Fibroblast of gingiva (primary cell): ENCODE results near the gene LBH.

Experiments
- DNase-seq: peaks from one replicate; pipeline ENCODE4 v3.0.0-alpha.2; 2011; ENCODE audit warnings: low read depth

Gene LBH

DNA sequence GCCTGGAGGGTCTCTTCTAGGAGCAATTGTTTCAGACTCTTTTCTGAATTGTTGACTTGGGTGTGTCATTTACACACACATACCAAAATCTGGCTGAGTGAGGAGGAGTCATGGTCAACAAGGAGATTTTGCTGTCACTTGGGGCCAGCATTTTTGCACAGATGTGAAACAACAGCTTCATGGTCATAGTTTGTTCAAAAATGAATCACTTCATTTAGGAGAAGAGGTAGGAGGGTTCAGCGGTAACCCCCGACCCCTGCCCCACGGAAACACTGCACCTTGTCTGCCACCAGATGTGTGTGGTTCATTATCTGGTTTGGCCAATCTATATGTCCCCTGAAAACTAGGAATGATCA is 42.2 kb downstream of the LBH start:
- no peak for DNase-seq

DNA sequence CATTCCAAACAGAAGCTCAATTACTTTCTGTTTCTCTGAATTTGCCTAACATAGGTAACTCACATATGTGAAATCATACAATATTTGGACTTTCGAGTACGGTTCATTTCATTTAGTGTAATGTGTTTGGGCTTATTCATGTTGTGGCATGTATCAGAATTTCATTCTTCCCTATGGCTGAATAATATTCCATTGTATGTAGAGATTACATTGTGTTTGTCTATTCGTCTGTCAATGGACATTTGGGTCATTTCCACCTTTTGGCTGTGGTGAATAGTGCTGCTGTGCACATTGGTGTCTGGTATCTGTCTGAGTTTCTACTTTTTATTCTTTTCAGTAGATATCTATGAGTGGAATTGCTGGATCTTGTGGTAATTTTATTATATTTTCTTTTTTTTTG is 43.9 kb downstream of the LBH start:
- DNase-seq, result no peak

DNA sequence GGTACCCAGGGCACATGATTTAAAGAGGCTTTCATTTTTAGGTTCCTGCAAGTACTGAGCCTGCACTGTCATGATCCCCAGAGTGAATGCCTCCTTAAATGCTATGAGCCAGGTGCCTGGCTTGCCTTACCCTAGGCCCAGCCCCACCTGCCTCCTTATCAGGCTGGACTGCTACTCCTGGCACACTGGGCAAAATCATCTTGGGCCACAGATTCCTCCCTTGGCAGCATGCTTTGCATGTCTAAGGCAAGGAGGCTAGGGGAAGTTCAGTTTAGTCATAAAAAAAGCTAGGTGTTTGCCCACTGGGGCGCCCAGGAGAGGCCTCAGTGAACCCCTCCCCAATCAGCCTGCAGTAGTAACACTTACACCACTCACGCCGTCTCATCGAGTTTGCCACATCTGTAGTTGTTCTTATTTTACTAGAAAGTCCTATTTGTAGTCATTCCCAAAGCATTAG is 45.1 kb downstream of the LBH start:
- no peak for DNase-seq

DNA sequence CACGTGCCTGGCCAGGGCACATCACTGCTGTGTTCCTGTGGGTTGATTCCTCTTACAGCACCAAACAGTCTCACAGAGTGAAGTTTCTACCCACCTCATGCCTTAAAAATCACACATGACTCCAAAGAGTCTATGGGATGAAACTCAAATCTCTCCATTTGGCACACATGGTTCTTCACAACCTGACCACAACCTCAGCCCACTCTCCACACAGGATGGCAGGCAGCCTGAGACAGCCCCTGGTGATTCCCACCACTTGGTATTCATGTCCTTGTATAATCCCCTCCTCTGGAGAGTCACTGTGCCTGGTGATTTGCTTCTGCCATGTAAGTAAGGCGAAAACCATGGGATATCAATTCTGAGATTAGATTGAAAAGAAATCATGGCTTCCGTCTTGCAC is 46.2 kb downstream of the LBH start:
- DNase-seq, result no peak

DNA sequence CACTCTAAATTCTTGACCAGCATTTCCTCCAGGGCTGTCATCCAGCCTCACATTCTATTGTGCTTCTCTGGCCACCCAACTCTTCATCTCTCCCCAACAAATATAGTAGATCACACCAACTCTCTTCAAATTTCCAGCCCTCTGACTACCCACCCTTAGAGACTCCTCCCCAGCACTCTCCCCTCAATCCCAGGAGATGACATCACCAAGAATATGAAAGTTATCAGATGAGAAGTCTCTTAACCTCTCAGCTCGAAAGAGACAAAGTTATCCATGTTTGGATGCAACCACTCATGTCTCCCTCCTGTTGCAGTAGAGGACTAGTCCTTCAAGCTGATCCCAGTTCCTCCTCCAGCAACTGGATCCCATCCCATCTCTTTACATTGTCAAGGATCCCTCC is 47.1 kb downstream of the LBH start:
- DNase-seq, result no peak

DNA sequence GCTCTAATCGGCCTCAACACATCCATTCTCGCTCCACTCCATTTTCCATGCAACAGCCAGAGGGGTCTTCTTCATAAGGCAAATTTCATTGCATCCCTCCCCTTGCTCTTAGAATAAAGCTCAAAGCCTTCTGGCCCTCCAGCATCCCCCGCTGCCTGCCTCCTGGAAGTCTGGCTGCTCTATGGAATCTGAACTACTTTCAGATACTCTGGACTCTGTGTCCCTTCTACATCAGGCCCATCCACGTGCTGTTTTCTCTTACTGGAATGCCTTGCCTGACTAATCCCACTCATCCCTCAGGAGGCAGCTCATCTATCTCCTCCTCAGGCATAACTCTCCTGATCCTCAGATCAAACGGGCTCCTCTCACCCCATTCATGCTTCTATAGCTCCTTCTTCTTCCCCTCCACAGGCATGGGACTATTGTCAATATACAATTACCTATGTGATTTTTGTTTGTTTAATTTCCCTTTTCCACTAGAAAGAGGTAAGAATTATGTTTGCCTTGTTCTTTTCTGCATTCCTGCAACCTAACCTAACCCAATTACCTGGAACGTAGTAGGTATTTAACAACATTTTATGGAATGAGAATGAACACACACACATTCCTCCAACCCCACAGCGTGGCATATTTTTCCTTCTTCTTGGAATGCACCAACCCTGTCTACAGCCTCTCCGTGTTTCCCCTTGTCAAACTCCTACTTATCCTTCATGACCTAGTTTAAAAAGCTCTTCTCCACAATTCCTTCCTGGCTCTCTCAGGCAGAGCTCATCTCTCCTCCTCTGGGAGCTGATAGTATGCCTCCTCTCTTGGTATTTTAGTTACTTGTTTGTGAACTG is 49.5 kb downstream of the LBH start:
- no peak for DNase-seq

DNA sequence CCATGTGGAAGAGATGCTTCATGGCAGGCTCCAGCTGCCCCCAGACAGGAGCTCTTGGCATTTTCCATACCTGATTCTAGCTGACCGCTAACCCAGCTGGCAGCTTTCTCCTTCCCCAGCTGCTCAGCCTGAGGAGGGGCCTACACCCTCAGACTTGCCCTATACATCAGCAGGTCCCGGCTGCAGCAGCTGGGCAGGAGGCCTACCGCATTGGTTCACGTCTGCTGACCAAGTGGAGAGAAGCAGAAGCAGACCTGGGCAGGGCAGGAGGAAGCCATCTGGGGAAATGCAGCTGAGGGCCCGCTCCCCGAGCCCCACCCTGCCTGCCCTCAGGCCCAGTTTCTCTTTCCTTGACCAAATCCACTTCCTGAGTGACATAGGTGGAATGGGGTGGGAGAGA is 50.7 kb downstream of the LBH start:
- DNase-seq, result no peak

DNA sequence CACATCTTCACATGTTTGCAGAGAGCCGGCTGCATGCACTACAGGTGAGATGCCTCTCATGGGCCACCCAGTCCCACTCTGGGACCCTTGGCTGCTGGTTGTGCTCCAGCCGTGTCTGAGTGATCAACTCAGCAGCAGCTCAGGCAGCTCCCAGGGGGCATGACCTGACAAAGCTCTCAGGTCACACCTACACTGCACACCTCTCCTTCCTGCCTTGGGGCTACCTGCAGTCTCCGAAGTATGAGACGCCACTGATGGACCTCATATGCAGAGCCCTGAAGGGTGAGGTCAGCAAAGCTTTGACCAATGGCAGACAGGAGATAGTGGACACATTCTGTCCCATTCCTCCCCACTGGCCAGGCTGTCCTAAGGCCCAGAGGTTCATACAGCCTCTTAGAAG is 51.4 kb downstream of the LBH start:
- no peak for DNase-seq

DNA sequence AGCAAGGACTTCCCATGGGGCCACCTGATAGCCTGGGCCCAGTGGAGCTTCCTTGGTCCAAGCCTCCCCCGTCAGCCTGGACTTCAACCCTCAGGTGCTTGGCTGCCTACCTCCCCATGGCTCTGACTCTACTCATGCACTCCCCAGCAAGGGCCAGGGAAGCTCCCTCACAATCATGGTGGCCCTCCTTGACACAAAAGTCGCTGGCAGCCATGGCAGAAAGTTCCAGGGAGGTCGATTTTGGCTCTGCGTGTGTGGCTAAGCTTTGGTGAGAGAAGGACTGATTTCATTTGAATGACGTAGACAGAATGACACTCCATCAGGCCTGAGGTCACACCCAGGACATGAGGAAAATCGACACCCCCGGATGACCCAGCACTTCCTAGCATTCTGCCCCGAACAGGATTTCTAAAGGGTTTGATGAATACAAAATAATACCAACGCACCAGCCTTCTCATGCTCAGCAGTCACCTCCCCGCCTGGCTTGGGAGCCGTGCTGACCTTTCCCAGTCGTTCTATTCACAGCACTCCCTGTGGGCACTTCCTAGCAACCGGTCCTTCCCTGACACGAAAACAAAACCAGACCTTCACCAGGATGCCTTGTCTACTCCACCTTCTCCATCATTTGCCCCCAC is 52.7 kb downstream of the LBH start:
- DNase-seq, result no peak

DNA sequence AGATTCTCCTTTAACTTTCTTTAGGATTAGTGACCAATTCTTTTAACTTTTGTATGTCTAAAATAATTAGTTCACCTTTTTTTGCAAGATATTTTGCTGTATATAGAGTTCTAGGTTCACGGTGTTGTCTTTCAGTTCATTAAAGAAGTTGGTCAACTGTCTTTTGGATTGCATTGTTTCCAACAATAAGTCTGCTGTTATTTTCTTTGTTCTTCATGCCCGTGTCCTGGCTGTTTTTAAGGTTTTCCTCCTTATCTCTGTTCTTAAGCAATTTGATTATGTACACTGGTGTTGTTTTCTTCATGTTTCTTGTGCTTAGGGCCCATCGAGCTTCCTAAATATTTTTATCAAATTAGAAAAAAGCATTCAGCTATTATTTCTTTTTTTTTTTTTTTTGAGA is 54.4 kb downstream of the LBH start:
- no peak for DNase-seq

DNA sequence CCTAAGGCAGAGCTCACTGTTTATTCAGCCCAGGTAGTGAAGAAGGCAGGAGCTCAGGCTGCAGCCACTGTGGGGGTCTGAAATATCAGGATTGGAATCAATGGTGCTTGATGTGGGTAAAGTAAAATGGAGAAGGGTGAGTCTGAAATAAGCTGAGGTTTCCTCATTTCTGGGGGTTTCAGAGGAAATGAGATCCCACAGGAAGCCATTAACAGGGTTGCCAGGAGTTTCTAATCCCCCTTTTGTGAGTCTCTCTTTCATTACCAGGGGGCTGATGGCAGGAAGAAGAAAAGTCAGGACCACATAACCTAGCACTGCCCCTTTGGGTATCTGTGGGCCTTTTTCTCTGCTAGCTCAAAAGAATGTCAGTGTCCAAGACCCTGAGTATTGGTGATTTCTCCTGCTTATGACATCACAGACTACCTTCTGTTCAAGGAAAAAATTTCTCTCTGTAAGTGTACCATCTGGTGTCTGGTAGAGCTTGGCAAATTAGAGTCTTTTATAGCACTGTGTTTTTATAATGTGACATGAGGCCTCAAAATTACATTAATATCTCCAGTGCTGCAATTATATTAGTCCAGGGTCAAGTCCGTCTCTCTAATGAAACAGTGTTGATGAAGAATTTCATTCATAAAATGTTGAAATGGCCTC is 56.0 kb downstream of the LBH start:
- DNase-seq, result no peak

DNA sequence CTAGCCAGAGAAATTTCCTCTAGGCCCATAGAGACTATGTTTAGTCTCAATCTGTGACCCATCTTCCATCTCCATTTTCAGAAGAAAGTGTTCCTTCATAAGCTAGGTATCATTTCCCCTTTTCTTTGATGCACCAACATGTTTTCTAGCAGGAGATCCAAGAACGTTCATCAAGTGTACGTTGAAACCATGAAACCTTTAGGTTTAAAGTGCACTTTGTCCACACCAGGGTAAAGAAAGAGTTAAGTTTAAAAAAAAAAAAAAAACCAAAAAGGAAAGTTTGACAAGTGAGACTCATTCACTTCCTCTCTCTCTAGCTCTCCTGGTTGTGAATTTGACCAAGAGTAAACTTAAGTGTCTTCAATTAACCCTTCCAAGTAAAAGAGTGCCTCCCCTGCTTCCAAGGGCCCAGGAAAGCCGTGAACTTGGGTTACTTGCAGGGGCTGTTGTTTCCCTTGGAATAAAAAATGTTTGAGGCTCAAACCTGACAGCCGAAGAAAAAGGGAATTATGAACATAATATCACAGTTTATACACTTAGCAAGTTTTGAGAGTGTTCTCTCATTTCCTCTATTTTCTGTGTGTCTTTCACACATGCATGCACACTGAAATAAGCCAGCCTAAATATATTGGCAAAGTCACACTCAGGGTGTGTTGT is 56.7 kb downstream of the LBH start:
- DNase-seq, result no peak

DNA sequence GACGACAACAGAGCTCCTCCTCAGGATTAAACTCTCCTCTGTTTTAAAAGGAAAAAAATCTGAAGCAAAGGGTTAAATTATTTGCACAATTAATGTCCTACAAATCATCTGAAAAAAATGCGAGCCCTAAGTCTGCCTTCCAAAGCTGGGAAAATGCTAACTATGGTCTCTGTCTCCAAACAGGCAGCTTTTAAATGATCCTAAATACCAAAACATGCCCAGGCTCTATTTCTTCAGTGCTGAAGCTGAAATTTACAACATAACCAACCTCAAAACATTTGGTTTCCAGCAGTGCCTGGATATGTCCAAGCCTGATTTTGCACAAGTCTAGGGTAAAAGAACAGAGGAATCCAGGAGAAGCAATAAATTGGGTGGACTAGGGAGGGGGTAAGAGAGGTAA is 57.2 kb downstream of the LBH start:
- DNase-seq, result no peak

DNA sequence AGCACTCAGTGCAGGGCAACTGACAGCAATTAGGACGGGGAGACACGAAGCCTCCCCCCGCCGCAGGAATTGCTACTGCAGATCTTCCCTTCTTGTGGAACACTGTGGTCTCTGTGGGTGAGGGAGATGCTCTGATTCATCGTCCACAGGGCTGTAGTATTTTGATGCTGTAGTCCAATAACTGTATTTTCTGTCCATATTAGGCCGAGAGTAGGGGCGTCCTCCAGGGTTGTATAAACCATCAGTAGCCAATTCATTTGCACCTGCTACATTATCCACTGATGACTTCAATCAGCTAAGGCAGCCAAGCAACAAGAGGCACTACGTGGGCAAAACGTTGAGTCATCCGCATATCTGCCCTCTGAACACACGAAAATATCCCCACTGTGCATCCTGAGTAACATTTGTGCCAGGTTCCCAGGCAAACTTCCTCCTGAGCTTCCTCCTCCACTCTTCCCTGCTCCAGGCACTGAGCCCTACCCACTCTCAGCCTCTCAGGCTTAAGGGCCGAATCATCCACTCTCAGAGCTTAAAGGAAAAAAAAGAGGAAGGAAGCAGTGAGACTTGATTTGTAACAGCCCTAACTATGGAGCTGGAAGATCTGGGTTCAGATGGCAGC is 62.1 kb downstream of the LBH start:
- DNase-seq, result no peak

DNA sequence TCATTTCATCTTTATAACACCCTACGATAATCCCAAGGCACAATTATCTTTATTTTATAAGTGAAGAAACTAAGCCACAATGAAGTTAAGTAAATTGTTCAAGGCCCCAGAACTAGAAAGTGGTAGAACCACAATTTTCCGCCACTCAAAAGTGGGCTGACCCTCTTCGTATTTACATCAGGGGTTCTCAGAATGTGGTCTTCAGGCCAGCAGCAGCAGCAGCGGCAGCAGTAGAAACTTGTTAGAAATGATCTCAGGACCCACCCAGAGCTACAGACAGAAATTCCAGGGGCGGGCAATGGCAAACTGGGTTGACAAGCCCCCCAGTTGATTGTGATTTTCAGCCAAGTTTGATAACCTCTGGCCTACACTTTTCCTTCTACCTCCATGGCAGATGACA is 62.8 kb downstream of the LBH start:
- DNase-seq, result no peak

DNA sequence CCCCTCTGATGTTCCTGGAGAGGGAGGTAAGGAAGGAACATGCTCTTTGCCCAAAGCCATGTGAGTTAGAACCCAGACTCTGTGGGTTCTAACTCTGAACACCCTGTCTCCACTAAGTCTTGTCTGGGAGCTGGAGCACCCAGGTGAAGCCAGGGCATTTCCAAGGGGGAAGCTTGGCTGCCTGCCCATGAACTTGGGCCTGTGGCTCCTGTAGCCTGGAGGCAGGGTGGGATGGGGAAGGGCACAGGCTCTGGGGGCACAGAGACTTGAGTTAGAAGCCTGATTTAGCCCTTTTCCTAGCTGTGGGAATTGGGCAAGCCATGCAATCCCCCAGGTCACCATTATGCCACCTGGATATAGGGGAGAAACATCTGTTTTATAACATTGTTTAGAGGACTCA is 65.2 kb downstream of the LBH start:
- DNase-seq, result no peak

DNA sequence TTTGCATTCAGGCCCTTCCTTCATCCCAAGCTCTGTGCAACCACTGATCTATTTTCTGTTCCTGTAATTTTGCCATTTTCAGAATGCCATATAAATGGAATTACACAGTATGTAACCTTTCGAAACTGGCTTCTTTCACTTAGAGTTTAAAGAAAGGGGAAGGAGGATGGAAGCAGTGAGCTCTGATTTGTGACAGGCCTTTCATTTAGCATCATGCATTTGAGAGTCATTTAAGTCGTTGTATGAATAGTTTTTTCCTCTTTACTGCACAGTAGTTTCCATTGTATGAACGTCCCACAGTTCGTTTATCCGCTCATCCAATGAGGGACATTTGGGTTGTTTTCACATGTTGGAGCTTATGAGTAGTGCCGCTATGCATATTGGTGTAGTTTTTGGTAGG is 67.0 kb downstream of the LBH start:
- DNase-seq, result no peak

DNA sequence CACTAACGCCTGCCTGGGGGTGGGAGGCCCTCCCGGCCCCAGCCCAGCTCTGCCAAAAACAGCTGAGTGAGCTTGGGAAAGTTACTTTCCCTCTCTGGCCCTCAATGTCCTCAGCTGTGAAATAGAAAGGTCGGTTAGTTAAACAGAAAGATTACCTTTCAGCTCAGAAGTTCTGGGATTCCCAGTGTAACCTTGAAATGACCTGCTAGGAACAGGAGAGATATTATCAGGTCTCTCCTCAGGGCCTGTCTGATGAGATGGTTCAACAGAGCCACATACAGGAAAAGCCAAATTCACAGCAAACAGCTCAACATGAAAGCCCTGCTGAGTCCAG is 68.8 kb downstream of the LBH start:
- DNase-seq, result no peak

DNA sequence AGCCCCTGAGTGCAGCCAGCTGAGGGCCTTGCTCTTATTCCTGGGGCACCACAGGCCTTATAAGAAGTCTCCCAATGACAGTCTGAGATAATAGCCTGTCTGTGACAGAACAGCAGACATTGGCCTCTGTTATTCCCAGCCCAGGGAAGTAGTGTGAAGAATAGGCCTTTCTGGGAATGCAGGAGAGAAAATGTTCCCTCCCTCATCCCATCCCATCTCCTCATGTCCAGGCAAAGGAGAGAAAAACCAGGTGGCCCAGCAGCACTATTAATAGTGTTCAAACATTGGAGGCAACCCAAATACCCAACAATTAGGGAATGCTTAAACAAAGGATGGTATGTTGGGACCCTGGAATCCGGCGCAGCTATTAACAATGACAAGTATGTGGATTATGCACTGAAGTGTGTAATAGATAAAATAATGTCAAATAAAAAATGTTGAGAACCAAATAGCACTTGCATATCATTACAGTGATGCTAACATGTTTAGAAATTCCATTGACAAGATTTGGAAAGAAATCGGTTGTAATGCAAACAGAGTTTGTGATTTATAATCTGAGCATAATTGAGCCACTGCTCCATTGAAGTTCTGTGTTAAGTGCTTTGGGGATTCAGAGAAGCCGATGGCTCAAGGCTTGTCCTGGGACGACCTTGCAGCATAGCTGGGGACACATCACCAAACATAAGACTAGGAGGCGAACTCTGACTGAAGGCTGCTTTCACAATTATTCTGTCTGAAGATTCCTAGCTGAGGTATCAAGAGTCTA is 69.3 kb downstream of the LBH start:
- peak; percentile 9 for DNase-seq

DNA sequence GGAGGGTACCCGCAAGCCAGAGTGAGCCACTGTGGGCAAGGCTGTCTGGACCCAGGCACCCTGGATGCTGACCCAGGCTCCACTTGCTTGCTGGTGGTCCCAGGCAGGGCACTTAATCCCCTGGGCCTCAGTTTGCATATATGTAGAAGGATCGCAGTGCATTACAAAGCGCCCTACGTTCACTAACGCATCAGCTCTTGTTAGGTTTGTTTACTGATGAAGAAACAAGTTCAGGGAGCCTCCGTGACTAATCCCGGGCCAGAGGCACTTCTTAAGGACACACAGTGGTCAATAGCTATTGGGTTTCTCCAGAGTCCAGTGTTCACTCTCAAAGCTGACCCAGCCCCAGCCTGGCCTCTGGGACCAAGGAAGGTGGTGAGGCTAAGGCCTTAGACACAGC is 70.2 kb downstream of the LBH start:
- DNase-seq, result no peak

DNA sequence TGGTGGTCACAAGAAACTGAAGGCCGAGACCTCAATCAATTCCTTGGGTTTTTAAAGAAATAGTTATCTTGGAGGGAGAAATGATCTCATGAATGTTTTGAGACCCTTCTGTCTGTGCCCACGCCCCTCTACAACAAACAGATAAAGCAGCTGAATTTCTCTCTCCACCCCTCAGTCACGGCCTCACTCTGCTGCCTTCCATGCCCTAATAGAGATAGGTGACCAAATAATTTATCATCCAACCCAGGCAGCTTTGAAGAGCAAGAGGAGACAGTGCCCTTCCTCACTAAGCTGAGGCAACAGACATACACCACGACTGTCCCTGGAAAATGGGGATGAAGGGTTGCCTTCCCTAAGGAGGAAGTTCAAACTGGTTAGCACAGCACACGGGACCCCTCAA is 71.2 kb downstream of the LBH start:
- DNase-seq, result no peak

DNA sequence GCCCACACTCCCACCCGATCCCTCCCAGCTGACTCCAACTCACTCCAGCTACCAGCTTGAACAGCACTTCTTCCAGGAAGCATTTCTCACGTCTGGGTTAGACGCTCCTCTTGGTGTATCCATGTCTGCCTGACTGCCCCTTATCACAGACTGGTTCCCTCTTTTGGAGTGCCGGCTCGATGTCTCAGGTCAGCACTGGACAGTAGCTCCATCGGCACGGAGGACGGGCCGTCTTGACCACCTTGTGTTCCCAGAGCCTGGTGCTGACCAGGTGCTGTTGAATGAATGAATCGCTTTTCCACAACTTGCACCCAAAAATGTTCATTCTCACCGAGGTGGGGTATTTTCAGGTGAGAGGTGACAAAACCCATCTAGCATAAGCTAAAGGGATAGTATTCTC is 71.8 kb downstream of the LBH start:
- DNase-seq, result no peak
